Mesenchymal stem cell (in vitro differentiated cells and primary cell): ENCODE measurements around the gene LIMK1.
A peak's percentile ranks its signal among the peaks of the same experiment; 100 is the strongest.
"Not testable (repeated sequence)": the region's sequence is repeated elsewhere in the genome, so short reads cannot be mapped to it uniquely, and the experiment has no call there.

Experiments
- DNase-seq: peaks from one replicate; pipeline ENCODE4 v3.0.0-alpha.2; 2013
- H2AFZ ChIP-seq: one replicate; pipeline ENCODE4 v1.6.1; 2013; ENCODE audit warnings: low read depth, mild to moderate bottlenecking, control low read depth, inconsistent platforms, low read length, moderate library complexity
- H2AK5ac ChIP-seq: 2 replicates; pipeline ENCODE4 v1.6.1; 2013; ENCODE audit warnings: low read length, moderate library complexity, mild to moderate bottlenecking, inconsistent platforms; ENCODE audit not compliant: severe bottlenecking
- H2BK120ac ChIP-seq: one replicate; pipeline ENCODE4 v1.6.1; 2013; ENCODE audit warnings: low read depth, mild to moderate bottlenecking, inconsistent platforms, low read length, moderate library complexity
- H2BK12ac ChIP-seq, 2 experiments: one replicate each; pipeline ENCODE4 v1.6.1; 2013; ENCODE audit warnings: inconsistent platforms in 2 of 2, low read length in 2 of 2, mild to moderate bottlenecking in 2 of 2, moderate library complexity in 2 of 2, control low read depth in 1 of 2
- H2BK15ac ChIP-seq: one replicate; pipeline ENCODE4 v1.6.1; 2013; ENCODE audit warnings: mild to moderate bottlenecking, low read depth, inconsistent platforms; ENCODE audit not compliant: poor library complexity, severe bottlenecking
- H2BK5ac ChIP-seq: 2 replicates; pipeline ENCODE4 v1.6.1; 2013; ENCODE audit warnings: low read depth, mild to moderate bottlenecking, low read length, control low read depth, inconsistent platforms; ENCODE audit not compliant: poor library complexity, severe bottlenecking
- H3K14ac ChIP-seq, 2 experiments: one replicate each; pipeline ENCODE4 v1.6.1; 2013; ENCODE audit warnings: inconsistent platforms in 2 of 2, low read length in 2 of 2, control low read depth in 1 of 2, mild to moderate bottlenecking in 1 of 2, moderate library complexity in 1 of 2
- H3K18ac ChIP-seq, 2 experiments: one replicate each; pipeline ENCODE4 v1.6.1; 2013; ENCODE audit warnings: inconsistent platforms in 2 of 2, low read length in 2 of 2, control low read depth in 1 of 2, low read depth in 1 of 2, mild to moderate bottlenecking in 1 of 2
- H3K23ac ChIP-seq, 2 experiments: one replicate each; pipeline ENCODE4 v1.6.1; 2013; ENCODE audit warnings: inconsistent platforms in 2 of 2, low read length in 2 of 2, mild to moderate bottlenecking in 2 of 2, moderate library complexity in 2 of 2, control low read depth in 1 of 2
- H3K27ac ChIP-seq: 2 replicates; pipeline ENCODE4 v1.5.1; 2013; ENCODE audit warnings: mild to moderate bottlenecking, moderate library complexity, low read length, control low read depth, inconsistent platforms; ENCODE audit not compliant: poor library complexity, severe bottlenecking
- H3K27me3 ChIP-seq, 2 experiments: 2 replicates each; pipeline versions ENCODE4 v1.6.1 to v1.7.0; 2013; ENCODE audit warnings: low read length in 2 of 2, mild to moderate bottlenecking in 2 of 2, moderate library complexity in 2 of 2, control low read depth in 1 of 2, inconsistent platforms in 1 of 2; ENCODE audit not compliant: control insufficient read depth in 1 of 2, insufficient read depth in 1 of 2
- H3K36me3 ChIP-seq, 2 experiments: 2 replicates each; pipeline versions ENCODE4 v1.6.1 to v1.7.0; 2013; ENCODE audit warnings: low read length in 2 of 2, control low read depth in 1 of 2, inconsistent platforms in 1 of 2, low read depth in 1 of 2, mild to moderate bottlenecking in 1 of 2; ENCODE audit not compliant: insufficient read depth in 2 of 2, control insufficient read depth in 1 of 2
- H3K4ac ChIP-seq, 2 experiments: one replicate each; pipeline ENCODE4 v1.6.1; 2013; ENCODE audit warnings: inconsistent platforms in 2 of 2, low read length in 2 of 2, mild to moderate bottlenecking in 2 of 2, moderate library complexity in 2 of 2, control low read depth in 1 of 2, low read depth in 1 of 2
- H3K4me1 ChIP-seq: 2 replicates; pipeline ENCODE4 v1.6.1; 2013; ENCODE audit warnings: low read depth, low read length, control low read depth; ENCODE audit not compliant: control insufficient read depth, insufficient read depth
- H3K4me2 ChIP-seq: 2 replicates; pipeline ENCODE4 v1.6.1; 2013; ENCODE audit warnings: low read length, mild to moderate bottlenecking, inconsistent platforms; ENCODE audit not compliant: poor library complexity, severe bottlenecking
- H3K4me3 ChIP-seq, 2 experiments: 2 replicates each; pipeline versions ENCODE4 v1.5.1 to v1.7.0; 2013; ENCODE audit warnings: low read length in 2 of 2, mild to moderate bottlenecking in 2 of 2, control low read depth in 1 of 2, low read depth in 1 of 2; ENCODE audit not compliant: insufficient read depth in 1 of 2
- H3K79me1 ChIP-seq: replicated peaks from 2 replicates; pipeline ENCODE4 v1.6.1; 2013; ENCODE audit warnings: mild to moderate bottlenecking, control low read depth, low read length, inconsistent platforms; ENCODE audit not compliant: poor library complexity, severe bottlenecking
- H3K9ac ChIP-seq: 2 replicates; pipeline ENCODE4 v1.7.0; 2013; ENCODE audit warnings: mild to moderate bottlenecking, low read length, moderate library complexity
- H3K9me3 ChIP-seq: 2 replicates; pipeline ENCODE4 v1.7.0; 2013; ENCODE audit warnings: mild to moderate bottlenecking, low read length; ENCODE audit not compliant: control insufficient read depth
- H4K8ac ChIP-seq: one replicate; pipeline ENCODE4 v1.6.1; 2013; ENCODE audit warnings: inconsistent platforms, mild to moderate bottlenecking, low read length, moderate library complexity
- H4K91ac ChIP-seq: one replicate; pipeline ENCODE4 v1.6.1; 2013; ENCODE audit warnings: mild to moderate bottlenecking, low read length, inconsistent platforms
- WGBS: methylation state at CpG from one replicate; pipeline ENCODE4 v1.1.7; 2013; ENCODE audit warnings: mixed read lengths; 5-methylcytosine and 5-hydroxymethylcytosine counted together

The LIMK1 gene

GRCh38 chr7:74043523-74043951 is 40.1 kb upstream of the LIMK1 start:
- no peak overlapping the region for H3K23ac ChIP-seq
- peak overlapping the region; percentile 20 for H3K9ac ChIP-seq
- H3K4ac ChIP-seq, result no peak overlapping the region
- H3K27ac ChIP-seq, result no peak overlapping the region
- H2BK120ac ChIP-seq, result no peak overlapping the region
- no peak overlapping the region for H2BK12ac ChIP-seq
- H3K9me3 ChIP-seq, result no peaks in the 10 kb centered on the region
- H2AFZ ChIP-seq, result no peak overlapping the region
- no peak overlapping the region for H2AK5ac ChIP-seq
- peak overlapping the region; percentile 20 for H3K4me2 ChIP-seq
- peaks cover 15% of the 10 kb centered on the region for H3K4me1 ChIP-seq
- no peak overlapping the region for H2BK5ac ChIP-seq
- 41% methylated on average over 9 of the region's 9 CpGs for WGBS
- H3K14ac ChIP-seq, result no peak overlapping the region
- H3K79me1 ChIP-seq, result no peaks in the 10 kb centered on the region
- H3K4me3 ChIP-seq, result no peak overlapping the region
- H3K36me3 ChIP-seq, result peaks cover 0 to 31% of the 10 kb centered on the region in 2 experiments
- DNase-seq, result peak; percentile 24
- no peak overlapping the region for H4K8ac ChIP-seq
- no peak overlapping the region for H3K18ac ChIP-seq
- peaks cover 0 to 29% of the 10 kb centered on the region in 2 experiments for H3K27me3 ChIP-seq
- no peak overlapping the region for H4K91ac ChIP-seq
- no peak overlapping the region for H2BK15ac ChIP-seq

GRCh38 chr7:74044366-74045350 is 38.9 kb upstream of the LIMK1 start:
- peaks cover 0 to 39% of the 10 kb centered on the region in 2 experiments for H3K36me3 ChIP-seq
- H3K27me3 ChIP-seq, result peaks cover 0 to 29% of the 10 kb centered on the region in 2 experiments
- no peak overlapping the region for H3K9ac ChIP-seq
- no peak overlapping the region for H3K14ac ChIP-seq
- no peak overlapping the region for H2BK12ac ChIP-seq
- H3K4ac ChIP-seq, result no peak overlapping the region
- no peak overlapping the region for H3K27ac ChIP-seq
- H3K4me3 ChIP-seq, result no peak overlapping the region
- no peak overlapping the region for H3K18ac ChIP-seq
- no peak overlapping the region for H2BK15ac ChIP-seq
- H4K8ac ChIP-seq, result no peak overlapping the region
- no peak overlapping the region for H2BK5ac ChIP-seq
- no peak overlapping the region for H3K23ac ChIP-seq
- peaks cover 12% of the 10 kb centered on the region for H3K4me1 ChIP-seq
- H2BK120ac ChIP-seq, result no peak overlapping the region
- no peak overlapping the region for H3K4me2 ChIP-seq
- DNase-seq, result no peak
- WGBS, result 76% methylated on average over 20 of the region's 20 CpGs
- no peak overlapping the region for H2AFZ ChIP-seq
- H4K91ac ChIP-seq, result no peak overlapping the region
- H2AK5ac ChIP-seq, result no peak overlapping the region
- H3K79me1 ChIP-seq, result no peaks in the 10 kb centered on the region
- no peaks in the 10 kb centered on the region for H3K9me3 ChIP-seq

DNA sequence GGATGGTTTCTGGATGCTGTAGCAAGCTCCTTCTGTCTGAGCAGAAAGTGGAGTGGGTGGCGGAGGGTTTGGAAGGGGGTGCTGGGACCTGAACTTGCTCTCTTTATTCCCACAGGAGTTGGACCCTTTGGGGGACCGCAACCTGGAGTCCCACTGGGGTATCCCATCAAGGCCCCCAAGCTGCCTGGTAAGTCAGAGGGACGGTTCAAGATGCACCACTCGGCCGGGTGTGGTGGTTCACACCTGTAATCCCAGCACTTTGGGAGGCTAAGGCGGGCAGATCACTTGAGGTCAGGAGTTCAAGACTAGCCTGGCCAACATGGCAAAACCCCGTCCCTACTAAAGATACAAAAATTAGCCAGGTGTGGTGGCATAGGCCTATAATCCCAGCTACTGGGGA is 37.0 kb upstream of the LIMK1 start:
- H3K79me1 ChIP-seq, H2BK12ac ChIP-seq, H3K4me3 ChIP-seq, H3K18ac ChIP-seq, H3K14ac ChIP-seq, H4K91ac ChIP-seq, H3K4ac ChIP-seq, H3K4me2 ChIP-seq, DNase-seq, H2BK5ac ChIP-seq, H4K8ac ChIP-seq, H3K23ac ChIP-seq, H3K9ac ChIP-seq, H2AFZ ChIP-seq, H3K27ac ChIP-seq, H2AK5ac ChIP-seq, H3K9me3 ChIP-seq, H2BK15ac ChIP-seq, H2BK120ac ChIP-seq: not testable (repeated sequence)
- peaks cover 0 to 35% of the 10 kb centered on the region in 2 experiments for H3K27me3 ChIP-seq
- peaks cover 0 to 45% of the 10 kb centered on the region in 2 experiments for H3K36me3 ChIP-seq
- peaks cover 14% of the 10 kb centered on the region for H3K4me1 ChIP-seq
- WGBS, result 95% methylated on average over 6 of the region's 7 CpGs

DNA sequence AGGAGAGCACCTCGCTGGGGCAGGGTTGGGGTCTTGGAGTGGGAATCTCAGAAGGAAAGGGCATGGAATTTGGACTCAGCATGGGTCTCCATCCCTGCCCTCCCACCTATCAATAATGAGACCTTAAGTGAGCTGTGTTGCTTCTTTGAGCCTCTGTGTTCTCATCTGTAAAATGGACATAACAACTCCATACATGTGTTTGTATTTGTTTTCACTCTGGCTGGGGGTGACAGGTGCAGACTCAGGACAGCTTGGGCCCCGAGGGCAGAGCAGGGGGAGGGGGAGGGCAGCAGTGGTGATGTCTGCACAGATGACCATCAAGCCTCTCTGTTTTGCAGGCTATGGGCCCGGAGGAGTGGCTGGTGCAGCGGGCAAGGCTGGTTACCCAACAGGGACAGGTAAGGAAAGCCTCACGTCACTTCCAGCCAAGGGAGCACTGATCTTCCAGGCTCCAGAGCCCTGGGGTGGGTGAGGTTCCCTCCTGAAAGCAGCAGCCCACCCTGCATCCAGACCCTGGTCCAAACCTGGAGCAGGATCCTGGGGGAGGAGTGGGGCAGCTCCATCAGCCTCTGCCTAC is 35.7 kb upstream of the LIMK1 start:
- Histone ChIP-seq H2BK5ac (no peak overlapping the region), H3K14ac (no peak overlapping the region), H4K91ac (no peak overlapping the region), H3K9ac (no peak overlapping the region), H3K9me3 (no peaks in the 10 kb centered on the region), H3K18ac (no peak overlapping the region), H2BK120ac (no peak overlapping the region), H3K27me3 (peaks cover 0 to 41% of the 10 kb centered on the region in 2 experiments), H3K4me1 (peaks cover 11% of the 10 kb centered on the region), H2AFZ (no peak overlapping the region), H3K4me3 (no peak overlapping the region), H2BK15ac (no peak overlapping the region), H3K79me1 (no peaks in the 10 kb centered on the region), H3K23ac (no peak overlapping the region), H3K4me2 (no peak overlapping the region), H2AK5ac (no peak overlapping the region), H3K36me3 (peaks cover 0 to 55% of the 10 kb centered on the region in 2 experiments), H3K27ac (no peak overlapping the region), H2BK12ac (no peak overlapping the region), H3K4ac (no peak overlapping the region), H4K8ac (no peak overlapping the region)
- WGBS, result 68% methylated on average over 5 of the region's 5 CpGs
- DNase-seq, result no peak
